Activated CD8-positive, alpha-beta T cell treated with anti-CD3 and anti-CD28 coated beads for 36 hours (primary cell): ENCODE data around the gene TIAM2. TPM values are rescaled to one million over a fixed set of nuclear protein-coding genes. Genes with fewer than 3 reads are reported as not detected.

ENCODE experiments used
- ATAC-seq: fragments of 200-7000 bp; cut with Tn5 transposase; one replicate; pipeline ENCODE4 v1.10.0; 2021; ENCODE audit warnings: mild to moderate bottlenecking, moderate library complexity
- CTCF ChIA-PET: fragments of 350-600 bp; sonication (Branson Sonifier 250); formaldehyde crosslinking; loops from one replicate; lab custom pipeline; 2021; ENCODE audit warnings: antibody characterized with exemption; lab: Charles Lee
- POLR2A ChIA-PET: fragments of 350-600 bp; sonication (Branson Sonifier 250); formaldehyde crosslinking; loops from one replicate; lab custom pipeline; 2021; ENCODE audit warnings: antibody characterized with exemption; lab: Charles Lee
- DNase-seq: peaks from one replicate; pipeline ENCODE4 v3.0.0-alpha.2; 2020
- H3K27ac Mint-ChIP-seq: one replicate; pipeline ENCODE4 v1.8.0; 2021; ENCODE audit warnings: mild to moderate bottlenecking, mixed read lengths
- H3K27me3 Mint-ChIP-seq: one replicate; pipeline ENCODE4 v1.8.0; 2021; ENCODE audit warnings: mixed read lengths
- H3K36me3 Mint-ChIP-seq: one replicate; pipeline ENCODE4 v1.8.0; 2021; ENCODE audit warnings: low read depth, mixed read lengths
- H3K4me1 Mint-ChIP-seq: one replicate; pipeline ENCODE4 v1.8.0; 2021; ENCODE audit warnings: low read depth, mixed read lengths
- H3K4me3 Mint-ChIP-seq: one replicate; pipeline ENCODE4 v1.8.0; 2021; ENCODE audit warnings: mild to moderate bottlenecking, moderate library complexity, mixed read lengths
- H3K9me3 Mint-ChIP-seq: one replicate; pipeline ENCODE4 v1.8.0; 2021; ENCODE audit warnings: mixed read lengths
- CTCF ChIP-seq: fragments of 200-600 bp; IDR thresholded peaks from one replicate; pipeline ENCODE4 v1.8.0; 2022; ENCODE audit warnings: antibody characterized with exemption, mild to moderate bottlenecking
- intact Hi-C: fragments of 100-400 bp; cut with micrococcal nuclease; formaldehyde crosslinking; loops from one replicate; pipeline ENCODE4 v1.10.0; 2022
- total RNA-seq, 2 experiments: library from RNA; stranded (reverse); gene quantifications; one replicate each; pipeline ENCODE4 v1.2.3, GENCODE V29; 2021

The TIAM2 gene
- total RNA-seq, 2 experiments from 2014 or later, result 5.6 to 7.1 TPM

GRCh38 chr6:155026706-155027045 is 31.6 kb downstream of the TIAM2 start:
- Mint-ChIP-seq H3K27me3 (no peaks in the 10 kb centered on the region), H3K4me3 (no peak overlapping the region), H3K4me1 (no peaks in the 10 kb centered on the region), H3K9me3 (no peaks in the 10 kb centered on the region), H3K36me3 (no peaks in the 10 kb centered on the region), H3K27ac (no peak overlapping the region)
- TF ChIP-seq CTCF, result no peak
- ATAC-seq (no peak), DNase-seq (no peak)
- ChIA-PET CTCF (no interaction called here), POLR2A (no interaction called here)
- intact Hi-C loops, result no loop called here

GRCh38 chr6:155030148-155030720 is 35.1 kb downstream of the TIAM2 start:
- CTCF ChIA-PET, result no interaction called here
- no peak for DNase-seq
- Mint-ChIP-seq H3K27me3 (no peaks in the 10 kb centered on the region), H3K36me3 (no peaks in the 10 kb centered on the region), H3K9me3 (no peaks in the 10 kb centered on the region), H3K4me3 (no peak overlapping the region), H3K4me1 (no peaks in the 10 kb centered on the region), H3K27ac (no peak overlapping the region)
- POLR2A ChIA-PET, result no interaction called here
- ATAC-seq, result no peak
- intact Hi-C loops, result no loop called here
- no peak for TF ChIP-seq CTCF

GRCh38 chr6:155031091-155031490 is 36.0 kb downstream of the TIAM2 start:
- ChIA-PET POLR2A (no interaction called here), CTCF (no interaction called here)

GRCh38 chr6:155033021-155033791 is 38.1 kb downstream of the TIAM2 start:
- ChIA-PET POLR2A (no interaction called here), CTCF (interaction anchor here (1.2 kb wide), 1 partner anchor 11 kb away, joined by 3 read pairs; no protein-coding TSS in a partner anchor)
- Mint-ChIP-seq H3K4me1 (no peaks in the 10 kb centered on the region), H3K27ac (no peak overlapping the region), H3K36me3 (no peaks in the 10 kb centered on the region), H3K9me3 (no peaks in the 10 kb centered on the region), H3K4me3 (no peak overlapping the region), H3K27me3 (peaks cover 5% of the 10 kb centered on the region)
- ATAC-seq (no peak), DNase-seq (no peak)
- intact Hi-C loops, result no loop called here
- no peak for TF ChIP-seq CTCF

More at GRCh38 chr6:155031091-155031490, 36.0 kb downstream of the TIAM2 start:
- no peaks in the 10 kb centered on the region for H3K36me3 Mint-ChIP-seq
- H3K4me1 Mint-ChIP-seq, result no peaks in the 10 kb centered on the region
- peaks cover 5% of the 10 kb centered on the region for H3K27me3 Mint-ChIP-seq
- intact Hi-C loops, result no loop called here
- TF ChIP-seq CTCF, result no peak
- no peak for DNase-seq
- H3K27ac Mint-ChIP-seq, result no peak overlapping the region
- ATAC-seq, result no peak
- H3K4me3 Mint-ChIP-seq, result no peak overlapping the region
- H3K9me3 Mint-ChIP-seq, result no peaks in the 10 kb centered on the region

GRCh38 chr6:155036907-155037306 is 41.8 kb downstream of the TIAM2 start:
- no peak overlapping the region for H3K27ac Mint-ChIP-seq
- H3K4me3 Mint-ChIP-seq, result no peak overlapping the region
- no peak for ATAC-seq
- ChIA-PET POLR2A (interaction anchor here (1.0 kb wide), 1 partner anchor 18 kb away, joined by 3 read pairs; no protein-coding TSS in a partner anchor), CTCF (no interaction called here)
- no peak for DNase-seq
- peaks cover 5% of the 10 kb centered on the region for H3K27me3 Mint-ChIP-seq
- intact Hi-C loops, result no loop called here
- no peak for TF ChIP-seq CTCF
- H3K36me3 Mint-ChIP-seq, result no peaks in the 10 kb centered on the region
- H3K9me3 Mint-ChIP-seq, result no peaks in the 10 kb centered on the region
- H3K4me1 Mint-ChIP-seq, result no peaks in the 10 kb centered on the region
